RWPE2 (cell line): ENCODE data around the gene RPTOR.

Experiments used
- ATAC-seq: fragments of 200-7000 bp; cut with Tn5 transposase; 3 replicates; pipeline ENCODE4 v1.9.1; 2021; ENCODE audit warnings: low read depth
- DNase-seq: peaks from one replicate; pipeline ENCODE4 v3.0.0-alpha.2; 2020; ENCODE audit warnings: low spot score
- H3K27ac ChIP-seq: fragments of 450-650 bp; 2 replicates; pipeline ENCODE4 v1.5.1; 2017; ENCODE audit warnings: mild to moderate bottlenecking; ENCODE audit not compliant: poor library complexity, severe bottlenecking
- H3K27me3 ChIP-seq: fragments of 250-450 bp; sonication (Bioruptor Pico); 2 replicates; pipeline ENCODE4 v1.5.1; 2021; ENCODE audit warnings: mild to moderate bottlenecking, moderate library complexity; ENCODE audit not compliant: insufficient read depth, poor library complexity, severe bottlenecking
- H3K36me3 ChIP-seq: fragments of 250-450 bp; sonication (Bioruptor Pico); 2 replicates; pipeline ENCODE4 v1.5.1; 2020; ENCODE audit warnings: low read depth, mild to moderate bottlenecking, moderate library complexity
- H3K4me1 ChIP-seq: fragments of 250-450 bp; sonication (Bioruptor Pico); 2 replicates; pipeline ENCODE4 v1.5.1; 2021; ENCODE audit warnings: mild to moderate bottlenecking, moderate library complexity; ENCODE audit not compliant: insufficient read depth, poor library complexity, severe bottlenecking
- H3K4me3 ChIP-seq: fragments of 250-450 bp; sonication (Bioruptor Pico); 2 replicates; pipeline ENCODE4 v1.5.1; 2021; ENCODE audit warnings: mild to moderate bottlenecking, moderate library complexity; ENCODE audit not compliant: severe bottlenecking
- H3K9me3 ChIP-seq: fragments of 250-450 bp; sonication (Bioruptor Pico); 2 replicates; pipeline ENCODE4 v1.5.1; 2021; ENCODE audit warnings: mild to moderate bottlenecking, moderate library complexity; ENCODE audit not compliant: severe bottlenecking
- TF ChIP-seq, protein P1 (sequence below): fragments of 450-650 bp; IDR thresholded peaks from one replicate; pipeline ENCODE4 v1.5.1; 2017; ENCODE audit warnings: mild to moderate bottlenecking, moderate library complexity; ENCODE audit not compliant: poor library complexity, severe bottlenecking

RPTOR gene

GRCh38 chr17:80848449-80849102, 303.9 kb downstream of the RPTOR start:
- H3K4me3 ChIP-seq = no peak overlapping the region
- H3K27ac ChIP-seq = no peak overlapping the region
- H3K36me3 ChIP-seq = peaks cover 22% of the 10 kb centered on the region
- no peaks in the 10 kb centered on the region for H3K9me3 ChIP-seq
- DNase-seq (peak; percentile 26), ATAC-seq (no peak)
- H3K4me1 ChIP-seq = peaks cover 19% of the 10 kb centered on the region
- TF ChIP-seq, protein P1, sequence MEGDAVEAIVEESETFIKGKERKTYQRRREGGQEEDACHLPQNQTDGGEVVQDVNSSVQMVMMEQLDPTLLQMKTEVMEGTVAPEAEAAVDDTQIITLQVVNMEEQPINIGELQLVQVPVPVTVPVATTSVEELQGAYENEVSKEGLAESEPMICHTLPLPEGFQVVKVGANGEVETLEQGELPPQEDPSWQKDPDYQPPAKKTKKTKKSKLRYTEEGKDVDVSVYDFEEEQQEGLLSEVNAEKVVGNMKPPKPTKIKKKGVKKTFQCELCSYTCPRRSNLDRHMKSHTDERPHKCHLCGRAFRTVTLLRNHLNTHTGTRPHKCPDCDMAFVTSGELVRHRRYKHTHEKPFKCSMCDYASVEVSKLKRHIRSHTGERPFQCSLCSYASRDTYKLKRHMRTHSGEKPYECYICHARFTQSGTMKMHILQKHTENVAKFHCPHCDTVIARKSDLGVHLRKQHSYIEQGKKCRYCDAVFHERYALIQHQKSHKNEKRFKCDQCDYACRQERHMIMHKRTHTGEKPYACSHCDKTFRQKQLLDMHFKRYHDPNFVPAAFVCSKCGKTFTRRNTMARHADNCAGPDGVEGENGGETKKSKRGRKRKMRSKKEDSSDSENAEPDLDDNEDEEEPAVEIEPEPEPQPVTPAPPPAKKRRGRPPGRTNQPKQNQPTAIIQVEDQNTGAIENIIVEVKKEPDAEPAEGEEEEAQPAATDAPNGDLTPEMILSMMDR = no peak
- H3K27me3 ChIP-seq = no peaks in the 10 kb centered on the region

DNA sequence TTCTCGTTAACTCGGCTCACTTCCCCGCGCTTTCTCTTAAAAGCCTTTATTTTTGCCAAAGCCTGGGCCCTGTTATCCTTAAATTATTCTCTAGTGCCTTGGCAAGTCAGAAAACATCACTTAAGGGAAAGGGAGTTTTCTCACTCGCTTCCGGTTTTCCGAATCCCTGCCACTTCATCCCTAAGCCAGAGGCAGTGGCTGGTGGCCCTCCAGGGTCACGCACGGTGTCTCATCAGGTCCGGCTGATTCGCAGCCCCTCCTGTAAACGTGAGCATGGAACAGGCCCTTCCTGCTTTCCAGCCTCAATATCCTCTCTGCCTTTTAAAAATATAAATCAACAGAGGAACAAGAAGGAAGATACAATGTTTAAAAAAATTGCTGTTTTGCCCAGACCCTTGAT, 304.5 kb downstream of the RPTOR start:
- Histone ChIP-seq H3K4me3 (no peak overlapping the region), H3K9me3 (no peaks in the 10 kb centered on the region), H3K36me3 (peaks cover 23% of the 10 kb centered on the region), H3K4me1 (peaks cover 25% of the 10 kb centered on the region), H3K27ac (no peak overlapping the region), H3K27me3 (no peaks in the 10 kb centered on the region)
- TF ChIP-seq, protein P1 = no peak
- no peak for ATAC-seq
- peak; percentile 36 for DNase-seq

- TF ChIP-seq, protein P1 = no peak
- H3K36me3 ChIP-seq = peaks cover 28% of the 10 kb centered on the region
- ATAC-seq = no peak
These were observed 305.5 kb downstream of the RPTOR start for GRCh38 chr17:80850109-80850508.

DNA sequence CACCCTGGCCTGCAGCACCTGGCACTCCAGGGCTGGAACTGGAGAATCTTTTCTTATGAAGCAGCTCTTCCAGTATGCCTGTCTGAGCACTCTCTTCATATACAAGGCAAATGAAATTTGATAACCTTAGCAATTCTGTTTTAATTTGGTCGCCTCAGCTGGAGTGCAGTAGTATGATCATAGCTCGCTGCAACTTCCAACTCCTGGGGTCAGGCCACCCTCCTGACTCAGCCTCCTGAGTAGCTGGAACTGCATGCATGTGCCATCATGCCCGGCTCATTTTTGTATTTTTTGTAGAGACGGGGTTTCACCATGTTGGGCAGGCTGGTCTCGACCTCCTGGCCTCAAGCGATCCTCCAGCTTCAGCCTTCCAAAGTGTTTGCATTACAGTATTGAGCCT, 306.2 kb downstream of the RPTOR start:
- ATAC-seq (peak; percentile 93), DNase-seq (peak; percentile 77)

More at GRCh38 chr17:80850109-80850508, 305.5 kb downstream of the RPTOR start:
- no peak overlapping the region for H3K4me3 ChIP-seq
- H3K27me3 ChIP-seq = no peaks in the 10 kb centered on the region
- H3K4me1 ChIP-seq = peaks cover 29% of the 10 kb centered on the region
- H3K9me3 ChIP-seq = no peaks in the 10 kb centered on the region
- peak; percentile 20 for DNase-seq
- peak overlapping the region; percentile 63 for H3K27ac ChIP-seq

More for the DNA sequence above, 306.2 kb downstream of the RPTOR start:
- no peaks in the 10 kb centered on the region for H3K27me3 ChIP-seq
- H3K4me1 ChIP-seq = peaks cover 34% of the 10 kb centered on the region
- peaks cover 30% of the 10 kb centered on the region for H3K36me3 ChIP-seq
- TF ChIP-seq, protein P1 = no peak
- peak overlapping the region; percentile 63 for H3K27ac ChIP-seq
- H3K9me3 ChIP-seq = no peaks in the 10 kb centered on the region
- no peak overlapping the region for H3K4me3 ChIP-seq
